Ureter (tissue), 1 donor: ENCODE measurements around the gene NCKIPSD. TPM values are rescaled to one million over a fixed set of nuclear protein-coding genes. Genes with fewer than 3 reads are reported as not detected.
A peak's percentile ranks its signal among the peaks of the same experiment; 100 is the strongest.

Source experiments
- DNase-seq: peaks from one replicate; pipeline ENCODE4 v3.0.0-alpha.2; 2020; ENCODE audit warnings: low spot score
- total RNA-seq: library from RNA; stranded (reverse); gene quantifications from one replicate; pipeline ENCODE4 v1.2.4, GENCODE V29; 2023
- donor health status: DM: yes; HTN: yes; CAD: no.

The NCKIPSD gene
- total RNA-seq, 1 donor from 2014 or later: 21.6 TPM

GRCh38 chr3:48696601-48697000, 10.9 kb upstream of the NCKIPSD start:
- DNase-seq: no peak

DNA sequence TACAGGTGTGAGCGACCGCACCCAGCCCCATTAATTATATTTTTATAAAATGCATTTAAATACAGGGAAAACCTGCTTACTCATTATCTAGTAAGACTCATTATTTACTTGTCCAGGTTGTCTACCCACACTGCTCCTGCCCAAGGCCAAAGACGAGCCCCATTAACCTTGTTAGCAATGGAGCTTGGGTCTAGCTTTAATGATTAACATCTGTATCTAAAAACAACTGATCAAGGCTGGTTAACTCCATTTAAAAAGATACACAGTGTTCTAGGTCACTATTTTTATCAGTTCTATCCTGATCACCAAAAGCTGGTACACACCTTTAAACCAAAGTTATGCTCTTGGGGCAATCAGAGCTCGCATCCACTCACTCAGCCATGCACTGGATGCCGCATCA, 10.4 kb upstream of the NCKIPSD start:
- DNase-seq: no peak

- no peak for DNase-seq
Measured at GRCh38 chr3:48695393-48695753, 9.7 kb upstream of the NCKIPSD start.

- peak; percentile 73 for DNase-seq
Measured at GRCh38 chr3:48694610-48695392, 9.1 kb upstream of the NCKIPSD start.

DNA sequence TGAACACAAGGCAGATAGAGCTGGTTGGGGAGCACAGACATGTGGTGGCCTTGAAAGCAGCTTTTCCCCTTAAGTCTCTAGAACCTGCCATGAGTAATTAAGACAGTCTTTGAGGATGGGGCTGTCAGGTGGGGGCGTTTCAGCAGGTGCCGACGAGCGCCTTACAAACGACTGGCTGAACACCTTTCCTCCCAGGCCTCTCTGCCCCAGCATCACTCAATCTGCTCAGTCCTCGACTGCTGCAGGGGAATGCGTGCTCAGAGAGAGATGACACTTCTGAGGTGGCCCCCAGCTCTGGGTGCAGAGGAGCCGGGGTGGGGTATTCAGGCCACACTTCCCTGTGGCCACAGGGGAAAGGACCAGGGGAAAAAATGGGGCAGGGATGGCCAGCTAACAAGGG, 8.1 kb upstream of the NCKIPSD start:
- no peak for DNase-seq

DNA sequence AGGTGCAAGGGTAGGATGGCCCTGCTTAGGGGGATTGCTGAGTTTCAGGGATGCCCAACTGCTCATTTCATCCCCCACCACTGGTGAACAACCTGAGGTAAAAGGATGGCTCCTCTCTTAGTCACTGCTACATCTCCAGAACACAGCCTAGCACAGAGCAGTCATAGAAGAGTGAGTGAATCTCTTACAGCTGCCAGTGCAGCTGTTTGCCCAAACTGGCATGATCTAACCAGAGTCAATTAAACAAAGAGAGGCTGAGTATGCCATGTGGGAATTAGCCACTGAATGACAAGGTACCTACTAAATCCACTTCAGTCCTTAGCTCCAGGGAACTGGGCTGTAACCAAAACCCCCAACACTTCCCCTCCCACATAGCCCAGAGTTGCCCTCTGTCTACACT, 6.8 kb upstream of the NCKIPSD start:
- no peak for DNase-seq

- no peak for DNase-seq
Measured at GRCh38 chr3:48690846-48691458, 5.2 kb upstream of the NCKIPSD start.

GRCh38 chr3:48689384-48689783, 3.7 kb upstream of the NCKIPSD start:
- DNase-seq: no peak

DNA sequence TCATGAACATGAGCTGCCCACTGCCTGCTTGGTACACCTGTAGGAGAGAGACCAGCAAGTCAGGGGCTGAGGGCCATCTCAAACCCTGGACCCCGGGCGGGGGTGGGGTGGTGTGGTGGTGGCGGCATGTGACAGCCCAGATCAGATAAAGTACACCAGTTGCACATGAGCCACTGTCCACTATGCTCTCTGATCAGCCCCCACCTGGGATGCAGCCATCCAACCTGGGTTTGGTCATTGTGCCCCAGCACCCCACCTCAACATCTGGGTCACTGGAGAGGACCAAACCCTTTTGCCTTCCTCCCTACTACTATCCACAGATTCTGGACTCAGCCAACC, 3.0 kb upstream of the NCKIPSD start:
- no peak for DNase-seq

DNA sequence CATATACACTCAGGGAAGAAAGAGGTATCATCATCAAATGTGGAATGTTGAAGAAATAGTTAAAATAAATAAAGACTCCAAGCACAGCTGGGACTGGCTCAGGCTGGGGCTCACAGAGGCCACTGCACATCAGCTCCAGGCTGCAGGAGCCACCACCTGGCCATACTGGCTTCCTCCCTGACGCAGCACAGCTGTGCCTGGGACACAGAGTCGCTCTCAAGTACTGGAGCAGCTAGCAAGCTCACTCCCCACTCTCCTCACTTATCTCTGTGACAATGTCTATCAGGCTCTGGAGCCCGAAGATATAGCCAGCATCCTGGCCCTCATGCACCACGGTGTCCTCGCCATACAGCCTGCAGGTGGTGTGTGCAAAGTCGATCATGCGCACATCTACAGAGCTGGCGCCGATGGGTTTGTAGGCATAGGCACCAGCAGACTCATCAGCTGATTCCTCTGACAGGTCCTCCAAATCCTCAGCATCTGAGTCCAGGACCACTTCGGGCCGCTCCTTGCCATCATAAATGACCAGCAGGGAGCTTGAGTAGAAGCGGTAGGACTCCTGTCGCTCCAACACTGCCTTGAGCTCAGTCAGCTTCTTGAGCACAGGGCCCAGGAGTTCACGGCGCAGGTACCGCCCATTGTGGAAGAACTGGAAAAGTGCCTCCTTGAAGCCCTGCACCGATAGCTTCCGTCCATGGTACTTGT, 2.5 kb upstream of the NCKIPSD start:
- no peak for DNase-seq

DNA sequence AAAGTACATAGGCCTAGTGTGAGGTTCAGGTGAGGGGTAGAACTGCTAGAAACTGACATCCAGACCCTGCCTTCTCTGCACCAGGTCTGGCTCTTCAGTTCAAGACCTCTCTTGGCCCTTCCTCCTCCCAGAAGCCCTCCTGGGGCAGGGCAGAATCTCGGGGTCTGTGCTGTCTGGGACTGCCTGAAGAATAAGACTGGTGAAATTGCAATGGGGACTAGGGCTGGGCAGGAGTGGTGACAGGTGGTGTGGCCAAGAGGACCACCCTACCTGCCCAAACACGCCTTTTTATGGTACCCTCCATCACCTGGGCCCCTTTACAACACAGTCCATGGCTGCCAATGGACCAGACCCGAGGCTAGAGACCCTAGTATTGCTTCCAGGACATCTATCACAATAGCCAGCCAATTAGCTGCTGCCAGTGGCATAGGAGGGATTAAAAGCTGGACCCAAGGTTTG, 1.5 kb upstream of the NCKIPSD start:
- DNase-seq: no peak

DNA sequence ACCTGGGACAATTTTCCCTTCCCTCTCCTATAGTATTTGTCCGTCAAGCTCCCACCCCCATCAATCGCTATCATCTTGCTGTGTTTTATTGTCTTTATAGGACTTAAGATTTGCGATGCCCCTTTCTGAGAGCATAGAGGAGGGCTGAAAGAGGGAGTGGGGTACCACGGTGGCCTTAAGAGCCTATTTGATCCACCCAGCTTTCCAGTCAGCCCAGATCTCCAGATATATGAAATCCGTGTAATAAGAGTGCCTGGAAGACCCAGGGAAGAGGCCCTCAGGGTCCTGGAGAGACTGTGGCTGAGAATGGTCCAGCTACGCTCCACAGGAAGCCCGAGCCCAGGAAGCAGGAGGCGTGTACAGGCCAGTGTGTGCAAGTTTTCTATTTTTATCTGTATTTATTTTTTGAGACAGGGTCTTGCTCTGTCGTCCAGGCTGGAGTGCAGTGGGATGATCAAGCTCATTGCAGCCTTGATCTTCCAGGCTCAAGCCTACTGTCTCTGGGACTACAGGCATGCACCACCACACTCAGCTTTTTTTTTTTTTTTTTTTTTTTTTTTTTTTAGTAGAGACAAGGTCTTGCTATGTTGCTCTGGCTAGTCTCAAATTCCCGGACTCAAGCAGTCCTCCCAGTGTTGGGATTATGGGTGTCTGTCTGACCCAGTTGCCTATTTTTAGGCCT, 964 bp upstream of the NCKIPSD start:
- no peak for DNase-seq

DNA sequence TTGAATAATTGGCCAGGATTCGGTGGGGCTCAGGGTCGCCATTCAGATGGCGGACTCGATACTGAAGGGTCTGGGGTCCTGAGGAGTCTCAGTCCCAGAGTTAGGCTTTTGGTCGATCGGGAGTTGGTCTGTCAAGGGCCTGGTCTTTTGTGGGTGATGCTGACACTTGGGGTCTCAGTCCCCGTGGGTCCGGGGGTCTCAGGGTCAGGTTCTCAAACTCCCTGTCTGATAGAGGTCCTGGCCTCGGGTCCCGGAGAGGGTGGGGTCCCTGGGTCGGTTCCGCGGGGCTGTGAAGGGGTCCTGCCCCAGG, 467 bp downstream of the NCKIPSD start:
- no peak for DNase-seq

DNA sequence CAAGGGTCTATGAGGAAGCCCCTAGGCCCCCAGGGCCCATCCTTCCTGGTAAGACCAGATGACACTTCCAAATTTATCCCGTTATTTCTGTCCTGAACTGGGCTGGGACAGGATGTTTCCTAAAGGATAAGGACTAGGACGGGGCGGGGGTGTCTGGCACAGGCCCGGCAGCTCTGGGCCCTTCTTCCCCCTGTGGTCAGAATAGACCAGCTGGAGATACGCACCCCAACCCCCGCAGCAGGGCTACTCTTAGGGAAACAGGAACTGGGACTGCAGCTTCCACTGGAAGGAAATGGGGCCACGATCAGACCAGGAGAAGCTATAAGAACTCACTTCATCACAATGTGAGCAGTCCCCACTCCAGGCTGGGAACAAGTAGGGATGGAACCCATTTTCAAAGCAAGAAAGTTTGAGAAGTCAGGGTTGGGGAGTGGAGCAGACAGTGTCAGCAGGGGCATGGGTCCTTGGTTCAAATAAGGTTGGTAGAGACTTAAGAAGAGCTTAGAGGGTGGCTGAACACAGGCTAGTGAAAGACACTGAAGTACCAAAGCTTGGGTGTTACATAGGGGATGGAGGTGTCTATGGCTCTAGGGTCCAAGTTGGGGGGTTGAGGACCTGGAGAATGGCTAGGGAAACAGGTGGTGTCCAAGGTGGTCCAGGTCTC, 1.1 kb downstream of the NCKIPSD start:
- DNase-seq: no peak

- DNase-seq: no peak
Measured at GRCh38 chr3:48684054-48684349, 1.7 kb downstream of the NCKIPSD start.

- DNase-seq: no peak
Measured at GRCh38 chr3:48682786-48683185, 2.9 kb downstream of the NCKIPSD start.

GRCh38 chr3:48681974-48682610, 3.6 kb downstream of the NCKIPSD start:
- DNase-seq: no peak

- DNase-seq: no peak
Measured at GRCh38 chr3:48681541-48681880, 4.2 kb downstream of the NCKIPSD start.

GRCh38 chr3:48680811-48681540, 4.7 kb downstream of the NCKIPSD start:
- DNase-seq: no peak

DNA sequence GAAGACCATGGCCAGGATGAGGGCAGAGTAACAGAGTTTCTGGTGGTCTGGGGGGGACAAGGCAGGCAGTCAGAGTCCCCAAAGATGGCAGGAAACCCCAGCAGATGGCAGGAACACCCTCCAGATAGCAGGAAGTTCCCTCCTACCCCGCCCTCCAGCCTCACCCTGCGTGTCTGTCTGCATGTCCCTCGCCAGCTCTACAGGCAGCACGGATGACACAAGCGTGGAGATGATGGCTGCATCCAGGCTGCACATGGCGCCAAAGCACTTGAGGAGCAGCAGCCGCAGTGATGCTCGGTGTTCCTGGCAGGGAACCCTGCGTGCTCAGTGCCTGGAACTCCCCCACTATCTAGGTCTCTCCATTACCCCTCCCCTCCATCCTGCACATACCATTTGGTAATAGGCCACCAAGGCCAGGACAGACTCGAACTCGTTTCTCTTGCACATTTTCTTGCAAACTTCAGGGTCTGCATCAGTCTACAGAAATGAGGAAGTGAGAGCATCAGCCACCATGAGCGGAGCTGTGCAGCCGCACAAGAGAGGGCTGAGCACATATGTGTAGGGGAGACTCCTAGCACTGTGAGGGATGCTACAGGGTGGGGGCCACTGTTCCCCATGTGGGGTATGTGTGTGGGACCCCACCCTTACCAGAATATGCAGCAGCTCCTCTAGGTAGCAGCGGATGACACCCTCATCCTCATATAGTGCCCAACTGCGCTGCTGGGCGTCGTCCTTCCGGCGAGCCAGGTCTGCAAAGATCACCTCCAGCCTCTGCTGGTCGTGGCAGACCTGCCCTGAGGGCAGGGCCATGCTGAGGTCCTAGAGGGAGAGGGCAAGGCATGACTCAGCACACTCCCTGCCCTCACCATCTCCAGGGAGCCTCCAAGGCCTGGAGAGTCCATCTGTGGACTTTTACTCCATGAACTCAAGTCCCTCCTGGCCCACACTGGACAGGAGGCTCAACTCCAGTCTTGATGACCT, 6.0 kb downstream of the NCKIPSD start:
- DNase-seq: no peak
